IMR-90 (cell line): ENCODE data around the gene AARSD1.

Experiments
- BHLHE40 ChIP-seq: fragments of 150-350 bp; IDR thresholded peaks from 2 replicates; pipeline ENCODE4 v1.6.1; 2016; ENCODE audit warnings: mild to moderate bottlenecking, low read depth, low read length
- CEBPB ChIP-seq: IDR thresholded peaks from 2 replicates; pipeline ENCODE4 v1.6.1; 2012; ENCODE audit warnings: low read depth, low read length, improper control_type of control experiment
- CHD1 ChIP-seq: IDR thresholded peaks from 2 replicates; pipeline ENCODE4 v1.6.1; 2012; ENCODE audit warnings: low read depth, low read length, improper control_type of control experiment
- MAFK ChIP-seq: IDR thresholded peaks from 2 replicates; pipeline ENCODE4 v1.6.1; 2012; ENCODE audit warnings: low read depth, low read length, improper control_type of control experiment
- MAZ ChIP-seq: IDR thresholded peaks from 2 replicates; pipeline ENCODE4 v1.6.1; 2012; ENCODE audit warnings: low read depth, mild to moderate bottlenecking, low read length, improper control_type of control experiment, moderate library complexity, borderline replicate concordance
- MXI1 ChIP-seq: IDR thresholded peaks from 2 replicates; pipeline ENCODE4 v1.6.1; 2012; ENCODE audit warnings: low read depth, mild to moderate bottlenecking, low read length, moderate library complexity, borderline replicate concordance
- NFE2L2 ChIP-seq: fragments of 150-350 bp; IDR thresholded peaks from 2 replicates; pipeline ENCODE4 v1.6.1; 2016; ENCODE audit warnings: low read depth, mild to moderate bottlenecking, low read length
- POLR2A ChIP-seq: IDR thresholded peaks from 2 replicates; pipeline ENCODE4 v1.6.1; 2012; ENCODE audit warnings: mild to moderate bottlenecking, low read depth, low read length
- RAD21 ChIP-seq: IDR thresholded peaks from 2 replicates; pipeline ENCODE4 v1.6.1; 2012; ENCODE audit warnings: low read length, improper control_type of control experiment
- RCOR1 ChIP-seq: IDR thresholded peaks from 2 replicates; pipeline ENCODE4 v1.6.1; 2012; ENCODE audit warnings: mild to moderate bottlenecking, low read length, improper control_type of control experiment; ENCODE audit not compliant: insufficient replicate concordance
- RFX5 ChIP-seq: IDR thresholded peaks from 2 replicates; pipeline ENCODE4 v1.8.0; 2012; ENCODE audit warnings: low read depth, mild to moderate bottlenecking, low read length, moderate library complexity
- SMC3 ChIP-seq: fragments of 150-350 bp; IDR thresholded peaks from 2 replicates; pipeline ENCODE4 v1.6.1; 2016; ENCODE audit warnings: low read depth, mild to moderate bottlenecking, antibody characterized with exemption, low read length, moderate library complexity
- USF2 ChIP-seq: fragments of 150-350 bp; IDR thresholded peaks from 2 replicates; pipeline ENCODE4 v1.6.1; 2017; ENCODE audit warnings: mild to moderate bottlenecking, antibody characterized with exemption, low read length, low read depth
- TF ChIP-seq, protein P1 (sequence below): conservative IDR thresholded peaks from 2 replicates; pipeline ENCODE4 v1.5.1; 2012; ENCODE audit warnings: mild to moderate bottlenecking, low read depth, low read length, improper control_type of control experiment

- TF ChIP-seq POLR2A = no peak
- no peak for TF ChIP-seq SMC3
- TF ChIP-seq, protein P1, sequence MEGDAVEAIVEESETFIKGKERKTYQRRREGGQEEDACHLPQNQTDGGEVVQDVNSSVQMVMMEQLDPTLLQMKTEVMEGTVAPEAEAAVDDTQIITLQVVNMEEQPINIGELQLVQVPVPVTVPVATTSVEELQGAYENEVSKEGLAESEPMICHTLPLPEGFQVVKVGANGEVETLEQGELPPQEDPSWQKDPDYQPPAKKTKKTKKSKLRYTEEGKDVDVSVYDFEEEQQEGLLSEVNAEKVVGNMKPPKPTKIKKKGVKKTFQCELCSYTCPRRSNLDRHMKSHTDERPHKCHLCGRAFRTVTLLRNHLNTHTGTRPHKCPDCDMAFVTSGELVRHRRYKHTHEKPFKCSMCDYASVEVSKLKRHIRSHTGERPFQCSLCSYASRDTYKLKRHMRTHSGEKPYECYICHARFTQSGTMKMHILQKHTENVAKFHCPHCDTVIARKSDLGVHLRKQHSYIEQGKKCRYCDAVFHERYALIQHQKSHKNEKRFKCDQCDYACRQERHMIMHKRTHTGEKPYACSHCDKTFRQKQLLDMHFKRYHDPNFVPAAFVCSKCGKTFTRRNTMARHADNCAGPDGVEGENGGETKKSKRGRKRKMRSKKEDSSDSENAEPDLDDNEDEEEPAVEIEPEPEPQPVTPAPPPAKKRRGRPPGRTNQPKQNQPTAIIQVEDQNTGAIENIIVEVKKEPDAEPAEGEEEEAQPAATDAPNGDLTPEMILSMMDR = no peak
- TF ChIP-seq NFE2L2 = no peak
- no peak for TF ChIP-seq RFX5
- TF ChIP-seq RAD21 = no peak
- no peak for TF ChIP-seq CEBPB
- TF ChIP-seq CHD1 = no peak
- TF ChIP-seq BHLHE40 = no peak
- TF ChIP-seq RCOR1 = no peak
- no peak for TF ChIP-seq MAFK
- TF ChIP-seq USF2 = no peak
- TF ChIP-seq MXI1 = no peak
- no peak for TF ChIP-seq MAZ
These were observed 43.3 kb downstream of the AARSD1 start for GRCh38 chr17:42920922-42921321.
